Stomach (tissue), 9 donors: Measurements from ENCODE around the gene TPI1. TPM values are rescaled to one million over a fixed set of nuclear protein-coding genes. Genes with fewer than 3 reads are reported as not detected.
A peak's percentile ranks its signal among the peaks of the same experiment; 100 is the strongest.

Experiments used
- DNase-seq, 2 donors: peaks; one replicate each; pipeline versions ENCODE4 v3.0.0 to v3.0.0-alpha.2; 2013 to 2019
- H3K27ac ChIP-seq, 5 donors: fragments of 200-600 bp in 4 of 5; sonication (generic) in 4 of 5; one replicate each; pipeline ENCODE4 v1.5.1; 2013 to 2019; ENCODE audit warnings: mild to moderate bottlenecking in 1 of 5, moderate library complexity in 1 of 5
- H3K27me3 ChIP-seq, 3 donors: fragments of 200-600 bp; sonication (generic); one replicate each; pipeline ENCODE4 v1.5.1; 2017 to 2019; ENCODE audit warnings: mixed run types in 1 of 3
- H3K36me3 ChIP-seq, 4 donors: fragments of 200-600 bp; sonication (generic); 1 replicate in 3 of 4; 2 replicates in 1 of 4; pipeline ENCODE4 v1.5.1; 2016 to 2019
- H3K4me1 ChIP-seq, 4 donors: fragments of 200-600 bp; sonication (generic); one replicate each; pipeline ENCODE4 v1.5.1; 2016 to 2019
- H3K4me3 ChIP-seq, 4 donors: fragments of 200-600 bp; sonication (generic) in 3 of 4; one replicate each; pipeline ENCODE4 v1.5.1; 2016 to 2019; ENCODE audit warnings: mild to moderate bottlenecking in 1 of 4
- H3K9me3 ChIP-seq, 4 donors: fragments of 200-600 bp; sonication (generic); one replicate each; pipeline ENCODE4 v1.5.1; 2016 to 2019
- EP300 ChIP-seq: sonication (generic); formaldehyde crosslinking; IDR thresholded peaks from one replicate; pipeline ENCODE4 v1.6.1; 2017; ENCODE audit warnings: antibody characterized with exemption
- POLR2A ChIP-seq, 4 donors: fragments of 450-650 bp; IDR thresholded peaks; one replicate each; pipeline ENCODE4 v1.6.1; 2016; ENCODE audit warnings: antibody characterized with exemption in 4 of 4, control low read depth in 2 of 4, mild to moderate bottlenecking in 1 of 4, moderate library complexity in 1 of 4
- POLR2AphosphoS5 ChIP-seq, 3 donors: sonication (generic); formaldehyde crosslinking; IDR thresholded peaks; one replicate each; pipeline ENCODE4 v1.6.1; 2016; ENCODE audit warnings: antibody characterized with exemption in 3 of 3
- WGBS, 5 donors: extraction: QIAGEN DNeasy Blood & Tissue Kit in 3 of 5; methylation state at CpG; one replicate each; pipeline versions ENCODE4 v1.1.5 to v1.1.7; 2013 to 2018; 5-methylcytosine and 5-hydroxymethylcytosine counted together
- intact Hi-C: fragments of 100-400 bp; cut with DNase I; formaldehyde crosslinking; loops from one replicate; pipeline ENCODE4 v1.15.1; 2023; ENCODE audit warnings: low total_unique reads
- polyA plus RNA-seq, 3 donors: library from polyadenylated mRNA; stranded (reverse); fragments of 200-250 nt; gene quantifications; one replicate each; pipeline ENCODE4 v1.2.3, GENCODE V29; 2013
- total RNA-seq, 5 donors: library from RNA; depleted of rRNA; stranded (reverse); fragments of >200 nt; gene quantifications; one replicate each; pipeline versions ENCODE4 v1.1.0 to v1.2.3, GENCODE V29; 2014 to 2016
- TF ChIP-seq, protein P1 (sequence below), 7 experiments: fragments of 450-650 bp in 4 of 7; fragments of 200-600 bp in 3 of 7; sonication (generic) in 3 of 7; IDR thresholded peaks; one replicate each; pipeline ENCODE4 v1.5.1; 2016 to 2019; ENCODE audit warnings: antibody characterized with exemption in 7 of 7, control low read depth in 2 of 7, mild to moderate bottlenecking in 1 of 7
- donor health status: healthy with polysubstance abuse.
- donor health status: Bipolar disorder and iron deficiency.
- donor health status: healthy.

The TPI1 gene
- total and polyA plus RNA-seq, 8 donors: 131 to 526 (median 336) TPM

- H3K27me3 ChIP-seq: peaks cover 0 to 32% (median 11%) of the 10 kb centered on the region in 3 donors
- no peaks in the 10 kb centered on the region for H3K9me3 ChIP-seq
- H3K36me3 ChIP-seq: peaks cover 0 to 36% (median 25%) of the 10 kb centered on the region in 4 donors
- H3K4me3 ChIP-seq: peak overlapping the region; percentile 63 to 82 (median 78)
- WGBS, 5 donors: 15 to 22% (median 16%) methylated on average over 28 to 29 of the region's 29 CpGs
- peak in 1 of 2 donors; percentile 51 for DNase-seq
- peak overlapping the region; percentile 20 to 88 (median 82) for H3K27ac ChIP-seq
- intact Hi-C loops: no loop called here
- TF ChIP-seq POLR2A (IDR thresholded peaks at IDR 0.05): no peak
- peaks cover 18 to 30% (median 26%) of the 10 kb centered on the region in 4 donors for H3K4me1 ChIP-seq
Measured at GRCh38 chr12:6914947-6915788, 47.8 kb downstream of the TPI1 start.

DNA sequence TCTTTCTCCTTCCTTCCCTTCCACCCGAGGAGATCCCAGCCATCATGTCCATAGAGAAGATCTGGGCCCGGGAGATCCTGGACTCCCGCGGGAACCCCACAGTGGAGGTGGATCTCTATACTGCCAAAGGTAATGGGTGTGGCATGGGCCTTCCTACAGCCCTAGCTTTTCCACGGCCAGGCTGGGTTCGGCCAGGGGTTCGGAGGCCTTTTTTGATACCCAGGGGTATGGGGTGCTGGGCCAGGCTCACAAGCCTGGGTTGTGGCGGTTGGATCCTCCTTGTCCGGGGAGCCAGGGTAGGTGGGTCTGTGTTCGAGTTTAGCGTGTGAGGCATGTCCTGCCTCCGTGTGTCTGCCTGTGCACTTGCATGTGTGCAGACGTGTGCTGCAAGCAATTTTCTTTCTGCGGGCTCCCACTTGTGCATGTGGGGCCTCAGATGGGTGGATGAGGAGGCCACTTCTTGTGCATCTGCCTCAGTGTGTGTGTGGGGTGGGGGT lies 48.5 kb downstream of the TPI1 start:
- Histone ChIP-seq H3K9me3 (no peaks in the 10 kb centered on the region), H3K27me3 (peaks cover 0 to 32% (median 11%) of the 10 kb centered on the region in 3 donors), H3K27ac (peak overlapping the region in 1 of 5 donors; percentile 88), H3K4me1 (peaks cover 18 to 30% (median 26%) of the 10 kb centered on the region in 4 donors), H3K36me3 (peaks cover 0 to 42% (median 27%) of the 10 kb centered on the region in 4 donors), H3K4me3 (peak overlapping the region in 2 of 4 donors; percentile 78 to 79)
- 62 to 81% (median 78%) methylated on average over 8 to 14 of the region's 14 CpGs for WGBS, 5 donors
- intact Hi-C loops: no loop called here
- TF ChIP-seq POLR2A (IDR thresholded peaks at IDR 0.05): no peak
- TF ChIP-seq, protein P1, sequence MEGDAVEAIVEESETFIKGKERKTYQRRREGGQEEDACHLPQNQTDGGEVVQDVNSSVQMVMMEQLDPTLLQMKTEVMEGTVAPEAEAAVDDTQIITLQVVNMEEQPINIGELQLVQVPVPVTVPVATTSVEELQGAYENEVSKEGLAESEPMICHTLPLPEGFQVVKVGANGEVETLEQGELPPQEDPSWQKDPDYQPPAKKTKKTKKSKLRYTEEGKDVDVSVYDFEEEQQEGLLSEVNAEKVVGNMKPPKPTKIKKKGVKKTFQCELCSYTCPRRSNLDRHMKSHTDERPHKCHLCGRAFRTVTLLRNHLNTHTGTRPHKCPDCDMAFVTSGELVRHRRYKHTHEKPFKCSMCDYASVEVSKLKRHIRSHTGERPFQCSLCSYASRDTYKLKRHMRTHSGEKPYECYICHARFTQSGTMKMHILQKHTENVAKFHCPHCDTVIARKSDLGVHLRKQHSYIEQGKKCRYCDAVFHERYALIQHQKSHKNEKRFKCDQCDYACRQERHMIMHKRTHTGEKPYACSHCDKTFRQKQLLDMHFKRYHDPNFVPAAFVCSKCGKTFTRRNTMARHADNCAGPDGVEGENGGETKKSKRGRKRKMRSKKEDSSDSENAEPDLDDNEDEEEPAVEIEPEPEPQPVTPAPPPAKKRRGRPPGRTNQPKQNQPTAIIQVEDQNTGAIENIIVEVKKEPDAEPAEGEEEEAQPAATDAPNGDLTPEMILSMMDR (IDR thresholded peaks at IDR 0.05): no peak
- TF ChIP-seq POLR2AphosphoS5 (IDR thresholded peaks at IDR 0.05): no peak
- no peak for TF ChIP-seq EP300
- DNase-seq: no peak

DNA sequence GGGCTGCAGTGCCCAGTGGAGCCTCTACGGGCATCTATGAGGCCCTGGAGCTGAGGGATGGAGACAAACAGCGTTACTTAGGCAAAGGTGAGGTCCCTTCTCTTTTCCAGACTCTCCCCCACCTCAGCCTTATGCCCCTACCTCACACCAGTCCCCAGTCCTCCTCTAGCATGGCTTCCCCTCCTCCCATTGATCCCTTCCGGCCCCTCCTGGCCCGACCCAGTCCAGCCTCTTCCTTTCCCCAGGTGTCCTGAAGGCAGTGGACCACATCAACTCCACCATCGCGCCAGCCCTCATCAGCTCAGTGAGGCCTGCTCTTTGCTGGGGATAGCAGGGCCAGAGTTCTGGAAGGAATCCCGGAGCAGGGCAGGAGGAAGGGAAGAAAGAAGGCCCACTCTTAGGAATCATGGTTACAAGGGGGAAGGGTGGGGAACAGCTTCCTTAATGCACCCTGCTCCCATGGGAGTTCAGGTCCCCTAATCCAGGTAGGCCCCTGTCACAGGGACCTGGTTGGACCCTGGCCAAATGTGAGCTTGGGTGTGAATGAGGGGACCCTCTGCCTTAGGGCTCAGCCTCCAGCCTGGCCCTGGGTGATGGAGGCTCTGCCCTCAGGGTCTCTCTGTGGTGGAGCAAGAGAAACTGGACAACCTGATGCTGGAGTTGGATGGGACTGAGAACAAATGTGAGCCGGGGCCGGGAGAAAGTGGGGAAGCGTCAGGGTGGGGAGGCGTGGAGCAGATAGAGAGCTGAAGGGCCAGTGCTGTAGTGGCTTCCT lies 49.3 kb downstream of the TPI1 start:
- intact Hi-C loops: no loop called here
- no peak for DNase-seq
- H3K9me3 ChIP-seq: no peaks in the 10 kb centered on the region
- H3K27me3 ChIP-seq: peaks cover 0 to 32% (median 11%) of the 10 kb centered on the region in 3 donors
- H3K4me3 ChIP-seq: no peak overlapping the region
- TF ChIP-seq, protein P1 (IDR thresholded peaks at IDR 0.05): no peak
- TF ChIP-seq EP300 (no peak), POLR2A (IDR thresholded peaks at IDR 0.05) (no peak), POLR2AphosphoS5 (IDR thresholded peaks at IDR 0.05) (no peak)
- peaks cover 0 to 50% (median 32%) of the 10 kb centered on the region in 4 donors for H3K36me3 ChIP-seq
- WGBS, 5 donors: 92 to 94% (median 93%) methylated on average over 11 of the region's 11 CpGs
- H3K4me1 ChIP-seq: peaks cover 18 to 30% (median 26%) of the 10 kb centered on the region in 4 donors
- H3K27ac ChIP-seq: no peak overlapping the region

DNA sequence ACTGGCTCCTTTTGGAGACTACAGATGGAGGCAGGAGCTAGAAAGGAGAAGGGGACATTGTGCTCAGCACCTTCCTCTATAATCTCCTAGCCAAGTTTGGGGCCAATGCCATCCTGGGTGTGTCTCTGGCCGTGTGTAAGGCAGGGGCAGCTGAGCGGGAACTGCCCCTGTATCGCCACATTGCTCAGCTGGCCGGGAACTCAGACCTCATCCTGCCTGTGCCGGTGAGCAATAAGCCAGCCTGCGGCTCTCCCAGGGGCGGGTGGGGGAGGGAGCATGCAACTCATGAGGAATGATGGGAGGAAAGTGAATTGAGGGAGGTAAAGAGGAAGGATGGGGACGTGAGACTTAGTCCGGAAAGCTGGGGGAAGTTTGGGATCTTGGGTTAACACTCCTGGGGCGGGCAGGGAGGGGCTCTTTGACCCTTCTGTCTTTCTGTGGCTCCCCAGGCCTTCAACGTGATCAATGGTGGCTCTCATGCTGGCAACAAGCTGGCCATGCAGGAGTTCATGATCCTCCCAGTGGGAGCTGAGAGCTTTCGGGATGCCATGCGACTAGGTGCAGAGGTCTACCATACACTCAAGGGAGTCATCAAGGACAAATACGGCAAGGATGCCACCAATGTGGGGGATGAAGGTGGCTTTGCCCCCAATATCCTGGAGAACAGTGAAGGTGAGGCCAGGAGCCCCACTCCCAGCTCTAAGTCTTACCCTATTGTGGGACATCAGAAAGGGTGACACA lies 50.3 kb downstream of the TPI1 start:
- peaks cover 18 to 30% (median 26%) of the 10 kb centered on the region in 4 donors for H3K4me1 ChIP-seq
- no peak overlapping the region for H3K4me3 ChIP-seq
- H3K9me3 ChIP-seq: no peaks in the 10 kb centered on the region
- peaks cover 0 to 59% (median 41%) of the 10 kb centered on the region in 4 donors for H3K36me3 ChIP-seq
- no peak overlapping the region for H3K27ac ChIP-seq
- WGBS, 5 donors: 78 to 93% (median 88%) methylated on average over 7 to 14 of the region's 14 CpGs
- peaks cover 0 to 29% (median 11%) of the 10 kb centered on the region in 3 donors for H3K27me3 ChIP-seq
- intact Hi-C loops: no loop called here
- DNase-seq: no peak
- TF ChIP-seq POLR2AphosphoS5 (IDR thresholded peaks at IDR 0.05) (no peak), POLR2A (IDR thresholded peaks at IDR 0.05) (no peak), EP300 (no peak)
- TF ChIP-seq, protein P1 (IDR thresholded peaks at IDR 0.05): no peak
